HCT116 (cell line): ENCODE results near the gene LRCH3. TPM values are rescaled to one million over a fixed set of nuclear protein-coding genes. Genes with fewer than 3 reads are reported as not detected.

Source experiments
- ATAC-seq: fragments of 200-7000 bp; cut with Tn5 transposase; 2 replicates; pipeline ENCODE4 v1.9.1; 2020; ENCODE audit warnings: mild to moderate bottlenecking, moderate library complexity
- BruUV-seq: library from RNA; stranded (reverse); fragments of 400-500 nt; replicated peaks from 2 replicates; lab custom pipeline; 2021; lab: Mats Ljungman, UMichigan
- CTCF ChIA-PET: fragments of 300-600 bp; sonication (Branson Sonifier 250); formaldehyde crosslinking; loops from one replicate; lab custom pipeline; 2021; ENCODE audit warnings: antibody characterized with exemption; lab: Charles Lee
- POLR2A ChIA-PET: fragments of 300-600, 350-600 bp; sonication (Branson Sonifier 250); formaldehyde crosslinking; loops from one replicate; lab custom pipeline; 2021; ENCODE audit warnings: antibody characterized with exemption; lab: Charles Lee
- RAD21 ChIA-PET, 2 experiments: fragments of 300-600 bp; sonication (Branson Sonifier 250); formaldehyde crosslinking; loops; one replicate each; lab custom pipeline; 2023; ENCODE audit warnings: low total read pairs in 2 of 2; ENCODE audit not compliant: uncharacterized antibody in 2 of 2, unreplicated experiment in 2 of 2, low non-redundant PET in 1 of 2; lab: Charles Lee
- DNase-seq: peaks from one replicate; pipeline ENCODE4 v3.0.0-alpha.2; 2010; ENCODE audit warnings: low read depth, low spot score
- H2AFZ ChIP-seq: fragments of 200-600 bp; shearing (Covaris generic), sonication (generic); 2 replicates; pipeline ENCODE4 v1.6.1; 2017; ENCODE audit warnings: low read depth, mixed run types, mixed read lengths, antibody characterized with exemption, low read length; ENCODE audit not compliant: poor library complexity, severe bottlenecking
- H3K27ac ChIP-seq: 2 replicates; pipeline ENCODE4 v1.5.1; 2012; ENCODE audit warnings: low read depth, low read length
- H3K27me3 ChIP-seq: fragments of 200-600 bp; sonication (generic); 2 replicates; pipeline ENCODE4 v1.6.1; 2016; ENCODE audit warnings: mixed run types, low read length, mixed read lengths; ENCODE audit not compliant: insufficient read depth
- H3K36me3 ChIP-seq, 2 experiments: fragments of 200-500 bp in 1 of 2; fragments of 200-600 bp in 1 of 2; sonication (Bioruptor generic) in 1 of 2; sonication (generic) in 1 of 2; 2 replicates each; pipeline versions ENCODE4 v1.5.1 to v1.6.1; 2014 to 2016; ENCODE audit warnings: low read length in 2 of 2, inconsistent platforms in 1 of 2, mixed read lengths in 1 of 2, mixed run types in 1 of 2; ENCODE audit not compliant: insufficient read depth in 2 of 2, control insufficient read depth in 1 of 2
- H3K4me1 ChIP-seq, 2 experiments: fragments of 200-600 bp in 1 of 2; sonication (generic) in 1 of 2; 2 replicates each; pipeline versions ENCODE4 v1.5.1 to v1.6.1; 2012 to 2017; ENCODE audit warnings: low read length in 2 of 2, inconsistent platforms in 1 of 2, mild to moderate bottlenecking in 1 of 2, mixed read lengths in 1 of 2, mixed run types in 1 of 2, moderate library complexity in 1 of 2; ENCODE audit not compliant: insufficient read depth in 2 of 2, control insufficient read depth in 1 of 2
- H3K4me2 ChIP-seq: fragments of 200-600 bp; sonication (generic); 2 replicates; pipeline ENCODE4 v1.6.1; 2017; ENCODE audit warnings: mixed run types, low read length, mixed read lengths
- H3K4me3 ChIP-seq, 2 experiments: fragments of 200-600 bp in 1 of 2; sonication (generic) in 1 of 2; replicated peaks in 1 of 2; 2 replicates each; pipeline ENCODE4 v1.5.1; 2011 to 2016; ENCODE audit warnings: low read length in 2 of 2, control low read depth in 1 of 2, low read depth in 1 of 2, mild to moderate bottlenecking in 1 of 2, mixed read lengths in 1 of 2, mixed run types in 1 of 2
- H3K79me2 ChIP-seq: fragments of 200-600 bp; sonication (generic); 2 replicates; pipeline ENCODE4 v1.6.1; 2017; ENCODE audit warnings: mild to moderate bottlenecking, mixed run types, low read length, moderate library complexity, mixed read lengths; ENCODE audit not compliant: insufficient read depth
- H3K9ac ChIP-seq: fragments of 200-600 bp; sonication (generic); 2 replicates; pipeline ENCODE4 v1.6.1; 2016; ENCODE audit warnings: low read length, mixed read lengths
- H3K9me2 ChIP-seq: fragments of 200-600 bp; sonication (generic), shearing (Covaris generic); 2 replicates; pipeline ENCODE4 v1.6.1; 2017; ENCODE audit warnings: mixed run types, mild to moderate bottlenecking, moderate library complexity; ENCODE audit not compliant: insufficient read depth
- H3K9me3 ChIP-seq, 2 experiments: fragments of 200-500 bp in 1 of 2; fragments of 200-600 bp in 1 of 2; sonication (Bioruptor generic) in 1 of 2; sonication (generic) in 1 of 2; 2 replicates each; pipeline ENCODE4 v1.6.1; 2014 to 2017; ENCODE audit warnings: low read length in 2 of 2, mixed read lengths in 2 of 2, inconsistent platforms in 1 of 2, low read depth in 1 of 2, mild to moderate bottlenecking in 1 of 2, mixed run types in 1 of 2, moderate library complexity in 1 of 2; ENCODE audit not compliant: control insufficient read depth in 1 of 2, insufficient read depth in 1 of 2
- H4K20me1 ChIP-seq: fragments of 200-600 bp; sonication (generic), shearing (Covaris generic); 2 replicates; pipeline ENCODE4 v1.6.1; 2017; ENCODE audit warnings: mixed run types, mild to moderate bottlenecking, moderate library complexity; ENCODE audit not compliant: insufficient read depth
- ATF3 ChIP-seq: IDR thresholded peaks from 2 replicates; pipeline ENCODE4 v1.6.1; 2012
- CEBPB ChIP-seq: IDR thresholded peaks from 2 replicates; pipeline ENCODE4 v1.6.1; 2012; ENCODE audit warnings: low read depth
- CTCF ChIP-seq, 3 experiments: fragments of 200-600 bp in 1 of 3; sonication (generic) in 1 of 3; IDR thresholded peaks in 2 of 3; conservative IDR thresholded peaks in 1 of 3; 2 replicates each; pipeline ENCODE4 v1.5.1; 2012 to 2017; ENCODE audit warnings: low read depth in 2 of 3, low read length in 2 of 3, antibody characterized with exemption in 1 of 3, borderline replicate concordance in 1 of 3, control low read depth in 1 of 3, mild to moderate bottlenecking in 1 of 3, mixed read lengths in 1 of 3, mixed run types in 1 of 3, moderate library complexity in 1 of 3; ENCODE audit not compliant: insufficient read depth in 1 of 3
- EGR1 ChIP-seq: IDR thresholded peaks from 2 replicates; pipeline ENCODE4 v1.6.1; 2012; ENCODE audit warnings: low read depth
- ELF1 ChIP-seq: IDR thresholded peaks from 2 replicates; pipeline ENCODE4 v1.6.1; 2012; ENCODE audit warnings: low read depth, borderline replicate concordance
- EZH2 ChIP-seq: fragments of 200-600 bp; sonication (generic); IDR thresholded peaks from 2 replicates; pipeline ENCODE4 v1.6.1; 2017; ENCODE audit warnings: antibody characterized with exemption, mixed run types
- EZH2phosphoT487 ChIP-seq: fragments of 200-600 bp; IDR thresholded peaks from 2 replicates; pipeline ENCODE4 v1.6.1; 2018; ENCODE audit warnings: antibody characterized with exemption, borderline replicate concordance
- FOSL1 ChIP-seq: IDR thresholded peaks from 2 replicates; pipeline ENCODE4 v1.6.1; 2012; ENCODE audit warnings: low read depth
- JUND ChIP-seq: IDR thresholded peaks from 2 replicates; pipeline ENCODE4 v1.6.1; 2012
- MAX ChIP-seq: IDR thresholded peaks from 2 replicates; pipeline ENCODE4 v1.6.1; 2012
- POLR2AphosphoS5 ChIP-seq: IDR thresholded peaks from 2 replicates; pipeline ENCODE4 v1.6.1; 2011; ENCODE audit warnings: mild to moderate bottlenecking, low read depth, low read length, moderate library complexity
- REST ChIP-seq: IDR thresholded peaks from 2 replicates; pipeline ENCODE4 v1.6.1; 2012; ENCODE audit warnings: low read depth
- SP1 ChIP-seq: IDR thresholded peaks from 2 replicates; pipeline ENCODE4 v1.6.1; 2012; ENCODE audit warnings: low read depth
- SRF ChIP-seq: IDR thresholded peaks from 2 replicates; pipeline ENCODE4 v1.6.1; 2012; ENCODE audit warnings: low read depth
- YY1 ChIP-seq: IDR thresholded peaks from 2 replicates; pipeline ENCODE4 v1.6.1; 2011; ENCODE audit warnings: low read length, low read depth, moderate library complexity, mild to moderate bottlenecking; ENCODE audit not compliant: insufficient replicate concordance; ENCODE audit errors: extremely low read depth
- ZBTB33 ChIP-seq: IDR thresholded peaks from 2 replicates; pipeline ENCODE4 v1.6.1; 2011; ENCODE audit warnings: mild to moderate bottlenecking, low read length, moderate library complexity; ENCODE audit not compliant: insufficient replicate concordance; ENCODE audit errors: extremely low read depth
- ZFX ChIP-seq: fragments of 450-650 bp; IDR thresholded peaks from 2 replicates; pipeline ENCODE4 v1.6.1; 2017
- intact Hi-C: fragments of 100-400 bp; cut with micrococcal nuclease; formaldehyde crosslinking; loops from 2 replicates; pipeline ENCODE4 v1.10.0; 2022
- total RNA-seq: library from RNA; stranded (reverse); gene quantifications from one replicate; pipeline ENCODE4 v1.2.1, GENCODE V29; 2021; ENCODE audit not compliant: unreplicated experiment

The LRCH3 gene
- total RNA-seq, 1 experiment from 2014 or later = 38.1 TPM

- TF ChIP-seq SRF = no peak
- no peak for TF ChIP-seq EZH2phosphoT487
- TF ChIP-seq EGR1 = no peak
- TF ChIP-seq ATF3 = no peak
- TF ChIP-seq ZFX = no peak
- TF ChIP-seq FOSL1 = no peak
- no peak for TF ChIP-seq YY1
- no peak for TF ChIP-seq REST
- TF ChIP-seq EZH2 = no peak
- TF ChIP-seq MAX = no peak
- no peak for TF ChIP-seq JUND
- TF ChIP-seq POLR2AphosphoS5 = no peak
- TF ChIP-seq SP1 = no peak
- TF ChIP-seq ZBTB33 = no peak
- TF ChIP-seq CEBPB = no peak
- TF ChIP-seq ELF1 = no peak
- no peak for TF ChIP-seq CTCF (IDR thresholded peaks at IDR 0.05 in 2 of 3, conservative IDR thresholded peaks at IDR 0.05 in 1 of 3; ENCODE audit: borderline replicate concordance in 1 of 3, insufficient read depth in 1 of 3, low read depth in 2 of 3, low read length in 2 of 3)
- Histone ChIP-seq H4K20me1 (no peaks in the 10 kb centered on the region), H3K9me3 (no peaks in the 10 kb centered on the region), H3K27me3 (no peaks in the 10 kb centered on the region), H3K79me2 (peaks cover 75% of the 10 kb centered on the region), H3K27ac (no peak overlapping the region), H3K9ac (no peak overlapping the region), H2AFZ (no peak overlapping the region), H3K4me1 (peaks cover 0 to 5% of the 10 kb centered on the region in 2 experiments; a peak in 1 of 4 replicates), H3K9me2 (no peaks in the 10 kb centered on the region), H3K4me3 (no peak overlapping the region), H3K36me3 (no peaks in the 10 kb centered on the region), H3K4me2 (no peak overlapping the region)
- ChIA-PET RAD21 (no interaction called here), CTCF (no interaction called here), POLR2A (no interaction called here)
- DNase-seq = no peak
- no TSS peak for BruUV-seq
- ATAC-seq = no peak
- intact Hi-C loops = loop anchor here (10.0 kb wide), 1 partner anchor 111 kb away; no protein-coding TSS in a partner anchor
Measured at GRCh38 chr3:197796087-197796486, 5.0 kb downstream of the LRCH3 start.
